GM18505 (cell line): ENCODE measurements around the gene ASIC3.

Source experiments
- ATAC-seq: cut with Tn5 transposase; IDR thresholded peaks from one replicate; pipeline ENCODE4 v1.9.1; 2021; ENCODE audit not compliant: unreplicated experiment
- POLR2A ChIP-seq: IDR thresholded peaks from 4 replicates; pipeline ENCODE4 v1.6.1; 2011; ENCODE audit warnings: borderline replicate concordance; ENCODE audit not compliant: insufficient read depth, insufficient read length; ENCODE audit errors: extremely low read depth

ASIC3 gene

DNA sequence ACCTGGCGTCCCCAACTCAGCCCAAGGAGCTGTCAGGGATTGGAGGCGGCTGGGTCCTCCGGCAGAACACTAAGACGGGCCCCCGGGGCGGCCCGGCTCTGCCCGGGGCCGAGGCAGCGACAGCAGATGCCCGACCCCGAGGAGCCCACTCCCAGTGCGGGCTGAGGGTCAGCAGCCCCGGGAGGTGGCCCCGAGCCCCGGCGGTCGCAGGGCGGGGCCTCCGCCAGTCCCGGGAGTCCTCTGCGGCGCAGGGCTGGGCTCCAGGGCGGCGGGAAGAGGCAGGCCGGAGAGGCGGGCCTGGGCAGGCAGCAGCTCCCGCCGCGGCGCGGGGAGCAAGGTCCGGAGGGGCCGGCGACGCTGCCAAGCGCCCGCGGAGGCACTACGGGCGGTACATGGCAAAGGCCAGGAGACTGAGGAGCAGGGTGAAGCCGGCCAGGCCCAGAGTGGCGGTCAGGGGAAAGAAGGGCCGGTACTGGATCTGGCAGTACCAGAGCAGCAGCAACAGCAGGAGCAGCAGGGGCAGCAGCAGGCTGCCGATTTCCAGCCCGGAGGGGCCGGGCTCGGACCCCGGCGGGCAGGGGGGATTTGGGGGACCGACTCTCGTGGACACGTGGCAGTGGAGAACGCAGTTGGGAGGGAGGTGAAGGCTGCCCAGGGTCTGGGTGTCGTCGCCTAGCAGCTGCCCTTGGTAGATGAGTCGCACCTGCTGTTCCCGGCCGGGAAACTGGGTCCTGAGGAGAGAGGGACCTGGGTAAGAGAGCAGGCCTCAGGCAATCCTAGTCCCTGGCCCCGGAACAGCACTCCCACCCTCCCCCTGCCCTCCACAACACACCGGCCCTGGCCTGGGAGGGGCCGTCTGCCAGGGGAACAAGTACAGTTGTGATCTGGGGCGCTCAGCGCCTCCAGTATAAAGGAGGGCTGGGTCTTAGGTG, 33.1 kb downstream of the ASIC3 start:
- no peak for ATAC-seq
- TF ChIP-seq POLR2A: no peak

DNA sequence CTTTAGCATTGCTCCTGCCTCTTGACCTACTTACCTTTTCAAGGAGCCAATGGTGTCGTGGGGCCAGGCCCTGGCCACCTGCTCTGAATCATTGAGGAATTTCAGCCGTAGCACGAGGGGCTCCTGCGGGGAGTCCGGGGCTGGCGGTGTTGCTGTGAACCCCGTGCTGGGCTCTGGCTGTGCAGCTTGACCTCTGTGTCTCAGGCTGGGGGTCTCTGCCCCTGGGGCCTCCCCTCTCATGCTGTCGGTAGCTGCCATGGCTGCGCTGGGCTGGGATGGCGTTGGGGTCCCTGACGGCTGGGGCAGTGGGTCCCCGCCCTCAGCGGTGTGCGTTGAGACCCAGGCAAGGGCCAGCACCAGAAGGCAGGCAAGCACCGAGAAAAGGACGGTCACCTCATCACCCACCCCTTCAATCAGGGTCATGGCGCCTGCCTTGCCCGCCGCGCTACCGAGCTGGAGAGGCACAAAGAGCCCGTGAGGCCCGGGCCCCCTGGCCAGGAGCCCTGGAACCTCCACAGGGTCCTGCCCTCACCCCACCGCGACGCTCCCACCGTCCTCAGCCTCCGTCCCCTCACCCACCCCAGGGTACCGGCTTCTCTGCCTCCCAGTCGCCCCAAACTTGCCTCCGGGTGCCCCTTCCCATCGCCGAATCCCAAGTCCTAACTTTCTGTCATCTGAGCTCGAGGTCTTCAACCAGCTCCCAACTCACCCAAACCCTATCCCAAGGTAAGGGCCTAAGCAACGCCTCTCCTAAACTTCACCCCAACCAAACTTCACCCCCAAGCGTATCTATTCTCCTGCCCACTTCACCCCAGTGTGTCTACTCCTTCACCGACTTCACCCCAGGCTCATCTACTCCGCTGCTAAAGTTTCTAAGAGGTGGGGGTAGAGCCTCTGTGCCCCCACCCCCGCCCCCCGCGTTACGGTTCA, 34.1 kb downstream of the ASIC3 start:
- no peak for TF ChIP-seq POLR2A
- no peak for ATAC-seq

DNA sequence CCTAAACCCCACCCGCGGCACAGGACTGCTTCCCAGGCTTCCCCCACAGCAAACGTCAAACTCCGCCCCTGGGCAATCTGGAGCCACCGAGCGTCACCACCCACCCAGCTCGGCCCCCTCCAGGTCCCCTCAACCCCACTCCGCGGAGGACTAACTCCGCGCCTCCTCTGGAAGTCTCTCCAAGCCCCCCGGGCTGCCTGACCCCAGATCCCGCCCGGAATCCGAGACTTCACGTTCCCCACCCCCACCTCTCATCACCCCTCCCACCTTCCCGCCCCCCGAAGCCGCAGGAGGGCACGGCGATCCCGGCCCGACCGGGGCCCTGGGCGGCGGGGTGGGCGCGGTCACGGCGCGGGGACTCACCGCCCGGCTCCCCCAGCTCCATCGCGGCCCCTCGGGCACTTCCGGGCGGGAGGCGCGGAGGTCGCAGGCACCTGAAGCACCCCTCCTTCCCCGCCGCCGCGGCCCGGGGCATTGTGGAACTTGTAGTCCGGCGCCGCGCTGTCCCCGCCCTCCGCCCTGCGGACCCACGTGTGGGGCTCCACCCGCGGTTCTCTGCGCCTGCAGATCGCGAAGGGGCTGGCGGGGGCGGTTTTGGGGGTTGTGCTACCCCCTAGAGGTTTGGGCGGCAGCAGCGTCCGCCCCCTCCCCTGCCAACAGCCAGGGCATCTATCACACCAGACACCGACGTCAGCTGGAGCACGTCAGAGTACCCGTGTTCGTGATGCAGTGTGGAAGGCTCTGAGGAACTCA, 34.9 kb downstream of the ASIC3 start, which contains the start of gene TMUB1:
Gene TMUB1, minus strand, starts transcription at position 423 of the 753 bp plus-strand sequence. CDS start 930 bp downstream, outside the sequence.
- TF ChIP-seq POLR2A: peak; percentile 63

DNA sequence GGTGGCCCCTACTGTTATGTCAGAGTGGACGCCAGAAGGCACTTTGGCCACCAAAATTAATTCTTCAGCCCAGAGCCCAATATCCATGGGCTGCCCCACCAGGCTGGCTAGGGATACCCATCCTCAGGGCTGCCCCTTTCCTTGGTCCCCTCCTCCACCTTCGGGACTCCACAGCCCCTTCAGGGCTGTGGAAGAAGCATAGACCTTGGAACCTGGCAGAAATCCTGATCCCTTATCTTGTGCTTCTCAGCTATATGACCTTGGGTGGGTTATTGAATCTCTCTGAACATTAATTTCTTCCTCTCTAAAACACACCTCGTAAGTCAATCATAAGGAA, 35.5 kb downstream of the ASIC3 start:
- no peak for ATAC-seq
- no peak for TF ChIP-seq POLR2A

More for the DNA sequence above, 34.9 kb downstream of the ASIC3 start, which contains the start of gene TMUB1:
- ATAC-seq: peak; percentile 35

DNA sequence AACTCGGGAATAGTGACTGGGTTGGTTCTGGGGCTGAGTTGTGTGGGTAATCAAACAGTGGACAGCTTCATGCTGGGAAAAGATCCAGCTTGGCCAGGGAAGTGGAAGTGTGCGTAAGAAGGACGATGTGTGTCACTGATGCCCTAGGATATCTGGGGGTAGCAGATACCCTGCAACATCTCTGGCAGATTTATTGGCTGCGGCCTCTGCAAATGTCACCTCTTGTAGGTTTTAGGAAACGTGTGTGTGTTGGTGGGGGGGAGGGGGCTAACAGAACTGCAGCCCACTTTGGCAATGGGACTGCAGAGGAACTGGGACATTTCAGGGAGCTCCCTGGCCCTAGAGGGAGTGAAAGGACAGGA, 37.0 kb downstream of the ASIC3 start:
- no peak for TF ChIP-seq POLR2A
- ATAC-seq: no peak

DNA sequence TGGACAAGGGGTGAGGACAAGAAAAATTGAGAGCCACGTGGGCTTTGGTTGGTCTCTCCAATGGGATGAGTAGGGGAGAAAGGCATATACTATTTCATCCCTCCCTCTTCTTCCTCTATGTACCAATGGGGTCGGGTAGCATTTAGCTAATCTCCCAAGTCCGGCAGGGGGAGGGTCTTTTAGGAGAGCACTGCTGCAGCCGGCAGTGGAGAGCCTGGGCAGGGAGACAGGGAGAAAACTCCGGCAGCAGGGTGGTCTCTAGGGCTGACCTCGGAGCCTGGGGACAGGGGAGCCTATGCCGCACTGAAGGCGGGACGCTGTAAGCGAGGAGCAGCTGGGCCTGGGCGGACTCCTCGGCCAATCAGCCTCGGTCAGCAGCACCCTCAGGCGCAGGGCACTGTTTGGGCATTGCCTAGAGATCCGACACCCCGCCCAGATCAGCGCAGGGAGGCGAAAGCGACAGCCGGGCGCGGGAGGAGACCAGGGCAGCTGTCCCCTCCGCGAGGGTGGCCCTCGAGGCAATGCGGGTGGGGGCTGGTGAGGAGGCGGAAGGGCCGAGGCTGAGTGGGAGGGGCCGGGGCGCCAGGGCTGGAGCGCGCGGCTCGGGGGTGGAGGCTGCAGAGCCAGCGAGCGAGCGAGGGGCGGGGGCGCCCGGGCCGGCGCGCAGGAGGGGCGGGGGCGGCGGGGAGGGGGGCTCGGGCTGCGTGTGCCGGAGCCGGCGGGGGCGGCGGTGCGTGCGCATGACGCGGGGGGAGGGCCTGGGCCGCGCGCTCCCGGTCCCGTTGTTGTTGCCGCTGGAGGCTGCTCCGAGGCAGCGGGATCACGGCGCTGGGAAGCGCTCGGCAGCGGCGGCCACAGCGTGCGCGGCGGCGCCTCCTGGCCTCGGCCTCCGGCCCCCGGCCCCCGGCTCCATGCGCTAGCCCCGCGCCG, 37.6 kb downstream of the ASIC3 start, which contains the start of gene AGAP3:
Gene AGAP3, plus strand, starts transcription at position 785 of the 930 bp plus-strand sequence. CDS start 267 bp downstream, outside the sequence.
- peak; percentile 82 for TF ChIP-seq POLR2A

DNA sequence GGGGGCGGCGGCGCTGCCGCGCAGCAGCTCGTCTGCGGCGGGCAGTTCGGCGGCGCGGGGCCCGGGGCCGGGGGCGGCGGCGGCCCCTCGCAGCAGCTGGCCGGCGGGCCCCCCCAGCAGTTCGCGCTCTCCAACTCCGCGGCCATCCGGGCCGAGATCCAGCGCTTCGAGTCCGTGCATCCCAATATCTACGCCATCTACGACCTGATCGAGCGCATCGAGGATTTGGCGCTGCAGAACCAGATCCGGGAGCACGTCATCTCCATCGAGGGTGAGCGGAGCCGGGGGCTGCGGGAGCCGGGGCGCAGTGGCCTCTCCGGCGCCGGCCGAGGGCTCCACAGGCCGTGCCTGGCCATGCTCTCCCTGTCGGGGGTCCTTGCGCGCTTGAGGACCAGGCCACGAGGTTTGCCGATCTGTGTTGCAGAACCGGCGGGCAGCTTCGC, 38.5 kb downstream of the ASIC3 start:
- no peak for TF ChIP-seq POLR2A
- no peak for ATAC-seq

More for the DNA sequence above, 37.6 kb downstream of the ASIC3 start, which contains the start of gene AGAP3:
- peak; percentile 43 for ATAC-seq

DNA sequence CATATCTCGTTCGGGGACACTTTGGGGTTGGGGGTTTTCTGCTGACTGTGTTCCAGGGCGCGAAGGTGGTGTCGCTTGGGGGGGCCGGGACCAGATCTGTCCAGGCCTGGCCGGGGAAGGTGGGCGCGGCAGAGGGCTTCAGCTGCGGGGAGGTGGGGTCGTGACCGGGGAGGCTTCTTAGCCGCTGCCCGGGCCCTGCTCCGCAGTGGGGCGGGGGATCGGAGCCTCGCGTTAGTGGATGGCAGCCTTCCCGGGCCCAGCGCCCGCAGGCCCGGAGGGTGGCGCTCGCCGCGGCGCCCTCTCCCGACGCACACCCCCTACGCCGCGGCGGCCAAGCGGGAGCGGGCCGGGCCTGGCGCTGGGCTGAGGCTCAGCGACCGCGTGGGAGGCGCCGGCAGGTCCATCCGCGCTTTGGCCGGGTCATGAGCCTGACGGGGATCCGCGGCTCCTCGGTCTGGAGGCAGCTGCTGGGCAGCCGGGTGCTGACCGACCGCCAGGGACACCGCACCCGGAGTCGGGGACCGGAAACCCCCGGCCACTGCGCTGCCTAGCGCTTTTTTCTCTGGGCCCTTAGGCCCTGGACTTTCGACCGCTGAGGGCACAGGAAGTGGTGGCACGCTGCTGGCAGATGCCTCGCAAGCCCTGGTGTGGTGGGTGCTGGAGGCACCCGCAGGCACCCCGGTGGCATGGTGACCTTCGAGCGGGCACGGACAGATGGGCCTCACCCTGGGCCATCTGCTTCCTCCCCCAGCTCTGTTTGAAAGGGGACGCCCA, 39.1 kb downstream of the ASIC3 start:
- no peak for ATAC-seq
- no peak for TF ChIP-seq POLR2A

DNA sequence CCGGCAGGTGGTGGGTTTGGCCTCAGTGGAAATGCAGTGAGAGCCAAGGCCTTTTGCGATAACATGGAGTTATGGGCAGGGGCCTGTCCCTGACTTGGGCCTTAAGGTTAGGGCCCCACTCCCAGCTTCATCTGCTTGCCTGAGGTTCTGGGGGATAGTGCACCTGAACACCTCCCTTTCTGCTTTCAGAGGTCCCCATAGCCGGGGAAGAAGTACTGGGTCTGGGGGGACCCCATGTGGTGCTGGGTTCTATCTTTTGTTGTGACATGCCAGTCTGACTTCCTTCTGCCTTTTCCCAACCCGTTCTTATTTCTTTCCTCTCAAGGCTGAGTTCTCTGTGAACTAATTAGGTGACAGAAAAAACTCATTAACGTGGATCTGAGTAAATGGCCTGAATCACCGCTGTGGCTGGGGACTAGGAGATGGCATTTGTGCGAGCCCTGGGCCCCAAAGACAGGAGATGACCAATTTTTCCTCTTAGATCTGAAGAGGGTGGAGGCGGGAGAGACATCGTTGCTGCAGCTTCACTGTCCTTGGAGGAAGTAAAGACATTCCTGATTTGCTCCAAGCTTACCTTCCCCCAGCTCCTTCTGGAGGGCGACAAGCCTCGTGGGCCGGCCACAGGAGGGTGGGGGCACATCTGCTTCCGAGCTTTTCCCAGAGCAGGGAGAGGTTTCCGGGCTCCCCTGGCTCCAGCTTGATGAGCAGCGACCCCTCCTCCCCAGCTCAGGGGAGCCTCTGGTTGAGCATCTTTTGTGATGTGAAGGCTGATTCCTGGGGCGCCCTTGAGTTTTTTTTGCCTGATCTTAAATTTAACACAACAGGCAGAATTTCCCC, 39.9 kb downstream of the ASIC3 start:
- TF ChIP-seq POLR2A: no peak
- no peak for ATAC-seq

DNA sequence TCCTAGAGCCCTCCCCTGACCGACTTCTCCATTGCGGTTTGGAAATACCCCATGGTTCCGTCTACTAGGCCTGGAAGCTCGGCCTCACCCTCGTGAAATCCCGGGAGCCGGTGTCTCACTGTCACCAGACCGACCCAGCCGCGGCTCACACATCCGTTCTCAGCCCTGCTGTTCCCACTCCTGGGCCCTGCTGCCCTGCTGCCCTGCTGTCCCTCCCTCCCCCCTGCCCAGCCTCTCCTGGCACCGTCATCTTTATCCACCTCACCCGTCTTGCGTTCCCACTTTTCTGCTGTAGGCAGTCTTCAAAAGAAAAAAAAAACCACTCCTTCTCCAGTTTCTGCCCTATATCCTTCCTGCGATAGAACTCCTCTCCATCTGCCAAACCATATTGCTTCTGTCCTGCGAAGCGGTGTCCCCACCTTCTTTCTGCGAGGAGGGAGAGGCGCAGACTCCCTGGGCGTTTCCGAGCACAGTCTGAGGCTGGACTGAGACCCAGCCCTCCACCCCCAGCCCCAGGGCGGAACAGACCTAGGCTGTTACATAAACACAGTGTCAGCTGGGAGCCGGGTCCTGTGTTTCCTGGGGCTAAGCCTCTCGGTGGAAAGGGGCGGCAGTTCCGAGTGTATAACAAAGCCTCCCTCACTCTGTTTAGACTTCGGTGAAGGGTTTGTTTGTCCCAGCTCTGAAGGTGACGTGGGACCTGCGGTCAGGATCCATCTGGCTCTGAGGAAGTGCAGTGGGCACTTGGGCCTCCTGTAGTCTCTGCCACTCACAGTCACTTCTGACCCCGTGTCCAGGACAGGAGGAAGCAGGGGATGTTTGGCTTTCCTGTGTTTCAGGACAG, 40.7 kb downstream of the ASIC3 start:
- no peak for TF ChIP-seq POLR2A
- ATAC-seq: no peak
